GM10266 (cell line): ENCODE data around the gene AASDHPPT.

Experiments
- DNase-seq: peaks from one replicate; pipeline ENCODE4 v3.0.0; 2012; ENCODE audit errors: extremely low spot score
- CTCF ChIP-seq: IDR thresholded peaks from 2 replicates; pipeline ENCODE4 v1.5.1; 2012; ENCODE audit warnings: mild to moderate bottlenecking, low read depth; ENCODE audit not compliant: control insufficient read depth, insufficient read depth; ENCODE audit errors: missing control alignments

AASDHPPT gene

DNA sequence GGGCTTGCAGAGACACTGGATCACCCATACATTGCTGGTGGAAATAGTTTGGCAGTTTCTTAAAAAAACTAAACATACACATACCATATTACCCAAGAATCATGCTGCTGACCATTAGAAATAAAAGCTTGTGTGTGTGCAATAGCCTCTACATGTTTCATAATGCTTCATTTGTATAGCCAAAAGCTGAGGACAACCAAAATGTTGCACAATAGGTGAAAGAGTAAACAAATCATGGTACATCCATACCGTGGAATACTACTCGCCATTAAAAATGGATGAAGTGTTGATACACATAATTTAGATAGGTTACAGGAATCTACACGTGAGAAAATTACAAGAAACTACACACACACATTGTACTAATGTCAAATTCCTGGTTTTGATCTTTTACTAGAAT lies 6.9 kb upstream of the AASDHPPT start:
- no peak for TF ChIP-seq CTCF
- DNase-seq = no peak

- no peak for TF ChIP-seq CTCF
- no peak for DNase-seq
Measured at GRCh38 chr11:106072804-106073203, 4.7 kb upstream of the AASDHPPT start.

GRCh38 chr11:106076171-106076918 lies 1.1 kb upstream of the AASDHPPT start:
- no peak for DNase-seq
- TF ChIP-seq CTCF = no peak

- peak; percentile 88 for DNase-seq
- peak; percentile 47 for TF ChIP-seq CTCF
Measured at GRCh38 chr11:106076919-106077608, 398 bp upstream of the AASDHPPT start, which contains the start of gene KBTBD3. Gene KBTBD3 (minus strand): TSS chr11:106077347. CDS start chr11:106059097, 18,250 bp downstream.

- DNase-seq = no peak
- TF ChIP-seq CTCF = no peak
Measured at GRCh38 chr11:106082096-106082495, 4.6 kb downstream of the AASDHPPT start.

GRCh38 chr11:106086135-106086534 lies 8.7 kb downstream of the AASDHPPT start:
- DNase-seq = no peak
- no peak for TF ChIP-seq CTCF

DNA sequence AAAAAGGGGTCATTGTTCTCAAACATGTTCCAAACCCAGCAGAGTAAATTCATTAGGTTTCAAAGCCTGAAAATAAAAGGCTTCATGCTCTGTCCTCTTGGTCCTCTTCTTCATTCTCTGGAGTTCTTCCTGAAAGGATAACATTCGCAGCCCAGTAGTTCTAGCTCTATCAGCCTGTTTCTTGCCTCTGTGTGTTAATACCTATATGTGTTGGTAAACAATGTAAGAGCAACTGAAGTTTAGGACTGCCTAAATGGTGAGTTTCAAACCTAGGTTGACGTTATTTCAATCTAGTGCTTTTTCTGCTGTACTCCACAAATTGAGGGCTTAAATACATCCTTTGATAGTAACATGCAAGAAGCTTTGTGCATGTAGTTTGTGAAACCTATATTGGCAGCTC lies 9.4 kb downstream of the AASDHPPT start:
- no peak for TF ChIP-seq CTCF
- no peak for DNase-seq
